DMS153 treated with DMSO at 0.1 percent for 48 hours (cell line): ENCODE measurements around the gene TBC1D10A.
"Not testable (repeated sequence)": the region's sequence is repeated elsewhere in the genome, so short reads cannot be mapped to it uniquely, and the experiment has no call there.

Experiments
- DNase-seq: peaks from one replicate; lab custom pipeline; 2025; ENCODE audit not compliant: unreplicated experiment; lab: John Stamatoyannopoulos, UW

TBC1D10A gene

DNA sequence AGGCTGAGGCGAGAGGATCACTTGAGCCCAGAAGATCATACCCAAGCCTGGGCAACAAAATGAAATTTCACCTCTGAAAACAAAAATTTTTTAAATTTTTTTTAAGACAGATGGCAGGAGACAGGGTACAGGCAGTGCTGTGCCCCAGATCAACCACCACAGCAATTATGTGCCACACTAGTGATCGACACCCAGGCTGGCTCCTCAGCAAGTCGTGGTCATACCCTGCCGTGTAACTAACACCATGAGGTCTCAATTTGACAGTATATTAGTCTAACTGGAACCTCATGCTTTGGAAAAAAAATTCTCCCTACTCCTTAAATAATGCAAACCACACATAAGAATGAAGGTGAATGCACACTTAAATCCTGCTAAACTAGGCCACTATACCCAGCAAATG lies 21.7 kb upstream of the TBC1D10A start:
- DNase-seq: no peak

DNA sequence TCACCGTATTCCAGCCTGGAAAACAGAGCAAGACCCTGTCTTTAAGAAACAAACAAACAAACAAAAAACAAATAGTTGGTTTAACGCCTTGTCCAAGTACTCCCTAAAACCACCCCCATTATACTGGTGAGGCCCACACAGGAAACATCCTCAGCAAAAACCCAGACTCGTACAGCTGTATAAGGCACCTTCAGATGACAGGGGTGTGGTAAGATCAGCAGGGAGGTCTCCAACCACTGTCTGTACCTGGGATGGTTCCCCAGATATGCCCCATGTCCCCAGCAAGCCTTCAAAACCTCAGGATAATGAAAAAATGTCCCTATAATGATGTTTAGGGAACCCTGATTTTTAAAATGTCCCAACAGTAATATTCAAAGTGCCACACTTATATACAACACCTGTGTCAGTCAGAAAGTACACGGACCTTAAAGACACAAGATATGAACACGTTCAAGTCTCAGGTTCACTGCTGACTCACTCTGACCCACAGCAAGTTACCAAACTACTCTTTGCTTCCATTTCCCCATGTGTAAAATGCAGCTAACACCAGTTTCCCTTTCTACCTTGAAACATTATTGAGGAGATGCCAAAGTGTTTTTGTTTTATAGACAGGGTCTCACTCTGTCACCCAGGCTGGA lies 20.6 kb upstream of the TBC1D10A start:
- no peak for DNase-seq

DNA sequence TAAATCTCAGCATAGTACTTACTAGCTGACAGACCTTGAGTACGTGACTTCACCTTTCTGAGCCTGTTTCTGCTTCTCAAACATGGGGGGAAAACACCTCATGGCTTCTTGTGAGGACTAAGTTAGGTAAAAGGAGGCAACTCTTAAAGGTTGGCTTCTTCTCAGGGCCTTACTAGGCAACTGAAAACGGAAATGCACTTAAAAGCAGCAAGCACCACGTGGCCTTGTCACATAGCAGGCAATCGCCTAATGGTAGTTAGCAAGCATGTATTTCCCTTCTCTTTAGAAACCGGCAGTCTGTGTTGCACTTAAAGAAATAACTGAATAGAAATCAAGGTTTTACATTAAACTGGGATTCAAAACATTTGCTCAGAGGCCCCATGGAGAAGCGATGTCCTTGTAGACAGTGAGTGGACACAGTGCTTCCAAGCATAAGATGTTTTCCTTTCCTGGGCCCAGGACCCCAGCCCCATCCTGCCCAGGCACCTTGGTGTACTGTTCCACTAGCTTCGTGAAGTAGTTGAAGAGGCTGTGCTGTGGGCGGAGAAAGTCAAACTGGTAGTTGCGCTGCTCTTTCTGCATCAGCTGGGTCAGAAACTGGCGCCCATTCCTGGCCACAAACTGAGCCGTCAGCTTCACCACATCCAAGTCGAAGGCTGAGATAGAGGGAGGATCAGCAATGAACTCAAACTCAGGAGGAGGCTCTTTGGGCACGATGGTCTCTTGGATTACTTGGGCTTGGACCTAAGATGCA lies 17.9 kb upstream of the TBC1D10A start:
- no peak for DNase-seq

DNA sequence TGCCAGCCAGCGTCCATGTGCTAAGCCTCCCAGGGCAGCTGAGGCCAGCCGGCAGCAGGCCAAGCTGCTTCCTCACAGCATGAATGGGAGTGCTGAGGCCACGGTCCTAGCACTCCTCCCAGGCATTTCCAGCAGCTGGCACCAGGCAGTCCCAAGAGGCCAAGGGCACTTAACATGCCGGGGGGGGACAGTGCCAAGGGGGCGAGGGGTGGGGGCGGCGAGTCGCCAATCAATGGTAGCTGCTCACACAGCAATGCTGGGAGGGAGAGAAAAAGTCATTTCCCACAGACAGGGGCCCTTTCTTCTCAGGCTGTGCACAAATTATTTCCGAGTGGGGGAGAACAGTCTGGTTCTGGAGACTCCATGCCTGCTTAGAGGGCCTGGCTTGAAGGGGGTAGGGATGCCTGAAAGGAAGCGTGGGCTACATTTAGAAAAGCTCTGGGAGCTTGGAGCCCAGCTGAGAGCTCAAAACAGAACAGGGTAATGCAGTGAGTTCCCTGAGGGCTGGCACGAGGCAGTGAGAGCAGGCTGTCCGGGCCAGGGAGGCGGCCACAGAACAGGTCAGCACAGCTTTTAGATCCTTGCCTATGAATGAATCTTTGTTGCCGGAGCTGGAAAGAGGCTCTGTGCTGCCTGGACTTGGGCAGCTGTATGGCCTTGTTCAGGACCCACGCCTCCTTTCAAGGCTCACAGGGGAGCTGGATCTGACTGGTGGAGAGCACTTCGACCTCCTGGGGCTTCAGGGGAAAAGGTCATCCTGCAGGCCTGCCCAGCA lies 14.4 kb upstream of the TBC1D10A start:
- DNase-seq: no peak

DNA sequence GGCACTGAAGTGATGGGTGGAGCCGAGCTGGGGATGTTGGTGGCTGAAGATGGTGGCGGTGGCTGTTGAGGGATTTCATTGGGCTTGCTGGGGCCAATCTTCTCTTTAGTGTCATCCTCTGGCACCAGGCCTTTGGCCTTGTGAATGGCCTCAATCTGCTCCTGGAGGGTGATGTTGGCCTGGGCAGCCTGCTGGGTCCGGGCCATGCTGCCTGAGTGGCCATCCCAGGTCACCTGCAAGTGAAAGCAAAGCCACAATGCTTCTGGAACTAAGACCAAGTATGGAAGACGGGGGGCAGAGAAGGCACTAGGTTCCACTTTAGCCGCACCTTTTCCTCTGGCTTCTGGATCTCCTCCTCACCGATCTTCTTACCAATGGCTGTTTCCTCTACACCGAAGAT lies 12.1 kb upstream of the TBC1D10A start:
- DNase-seq: no peak

DNA sequence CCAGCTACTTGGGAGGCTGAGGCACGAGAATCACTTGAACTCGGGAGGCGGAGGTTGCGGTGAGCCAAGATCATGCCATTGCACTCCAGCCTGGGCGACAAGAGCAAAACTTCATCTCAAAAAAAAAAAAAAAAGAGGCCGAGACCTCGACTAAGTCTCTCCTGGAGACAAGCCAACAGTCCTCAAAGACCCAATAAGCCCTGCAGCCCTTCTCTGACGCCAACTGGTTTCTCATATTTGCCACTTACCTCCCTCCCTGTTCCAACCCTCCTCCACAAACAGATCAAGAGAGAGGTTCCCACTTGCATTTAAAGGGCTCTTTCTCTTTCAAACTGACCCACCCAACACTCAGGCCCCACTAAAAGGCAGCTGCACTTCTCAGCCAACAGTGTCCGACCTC lies 11.6 kb upstream of the TBC1D10A start:
- not testable (repeated sequence) for DNase-seq

DNA sequence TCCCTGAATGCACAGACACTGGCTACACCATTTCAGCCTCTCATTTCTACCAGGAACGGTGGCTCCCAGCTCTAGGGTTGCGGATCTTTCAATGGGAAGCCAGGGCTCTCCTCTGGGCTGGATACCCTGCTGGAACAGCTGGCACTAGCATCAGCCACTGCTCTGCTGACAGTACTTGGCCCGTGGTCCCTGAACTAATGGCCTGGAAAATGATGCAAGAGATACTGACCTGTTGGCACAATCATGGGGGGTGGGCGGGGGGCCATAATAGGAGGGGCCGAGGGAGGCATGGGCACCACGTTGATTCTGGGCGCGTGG lies 10.7 kb upstream of the TBC1D10A start:
- no peak for DNase-seq

DNA sequence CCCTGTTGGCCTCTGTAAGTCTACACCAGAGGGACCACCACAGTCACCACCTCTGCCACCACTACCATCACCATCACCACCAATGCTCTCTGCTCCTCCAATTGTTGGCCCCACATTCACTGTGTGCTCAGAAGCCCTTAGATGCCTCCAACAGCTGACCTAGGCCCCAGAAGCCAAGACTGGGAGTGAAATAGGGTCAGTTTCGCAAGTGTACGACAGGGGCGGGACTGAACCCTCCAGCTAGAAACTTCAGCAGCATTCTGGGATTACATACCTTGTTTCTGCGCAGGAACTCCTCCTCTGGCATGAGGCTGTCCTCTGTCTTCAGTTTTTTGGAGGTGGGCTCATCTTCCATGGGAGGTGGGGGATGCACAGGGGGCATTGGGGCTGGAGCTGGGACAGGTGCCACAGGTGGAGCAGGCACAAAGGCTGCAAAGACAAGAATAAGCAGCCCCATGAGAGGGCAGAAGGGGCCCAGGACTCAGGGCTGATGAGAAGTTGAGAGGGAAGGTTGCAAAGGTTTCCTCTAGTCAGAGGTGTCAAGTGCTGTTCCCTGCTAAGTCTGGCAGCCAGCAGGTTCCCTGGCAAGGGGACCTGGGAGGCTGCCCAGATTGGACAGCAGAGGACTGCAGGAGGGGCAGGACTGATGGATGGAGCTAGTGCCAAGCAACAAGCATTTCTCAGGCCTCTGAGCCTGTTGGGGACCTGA lies 10.2 kb upstream of the TBC1D10A start:
- no peak for DNase-seq

DNA sequence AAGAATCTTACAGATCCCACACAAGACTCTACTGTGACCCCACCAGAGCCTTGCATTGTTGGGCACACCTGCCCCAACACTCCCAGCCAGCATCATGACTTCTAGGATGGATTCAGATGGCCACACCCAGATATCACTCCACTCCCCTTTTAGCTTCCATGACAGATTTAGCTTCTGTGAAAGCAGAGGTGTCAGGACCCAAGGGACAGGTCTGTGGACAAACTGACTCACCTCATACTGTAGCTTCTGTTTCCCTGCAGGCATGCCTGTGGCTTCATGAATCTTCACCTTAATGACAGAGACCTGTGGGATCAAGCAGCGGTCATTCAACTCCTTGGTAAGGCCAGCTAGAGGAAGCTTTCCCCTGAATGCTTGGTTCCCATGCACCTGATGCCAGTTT lies 8.5 kb upstream of the TBC1D10A start:
- no peak for DNase-seq

DNA sequence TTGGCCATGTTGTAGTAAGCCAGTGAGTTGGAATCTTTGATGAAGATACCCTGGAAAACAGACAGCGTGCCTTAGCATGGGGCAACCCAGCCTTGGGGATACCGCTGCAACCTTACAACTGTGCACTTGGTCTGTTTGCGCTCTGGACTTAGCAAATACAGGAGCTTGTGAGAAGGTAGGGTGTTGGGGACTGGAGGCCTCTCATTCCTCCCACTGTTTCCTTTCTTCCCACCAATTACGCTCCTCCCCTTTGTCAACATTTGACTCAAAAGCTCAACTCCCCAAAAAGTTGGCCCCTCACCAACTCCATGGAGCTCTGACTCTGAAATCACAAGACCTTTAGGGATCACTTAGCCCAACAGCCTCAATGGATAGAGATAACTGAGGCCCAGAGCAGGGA lies 7.9 kb upstream of the TBC1D10A start:
- DNase-seq: no peak

DNA sequence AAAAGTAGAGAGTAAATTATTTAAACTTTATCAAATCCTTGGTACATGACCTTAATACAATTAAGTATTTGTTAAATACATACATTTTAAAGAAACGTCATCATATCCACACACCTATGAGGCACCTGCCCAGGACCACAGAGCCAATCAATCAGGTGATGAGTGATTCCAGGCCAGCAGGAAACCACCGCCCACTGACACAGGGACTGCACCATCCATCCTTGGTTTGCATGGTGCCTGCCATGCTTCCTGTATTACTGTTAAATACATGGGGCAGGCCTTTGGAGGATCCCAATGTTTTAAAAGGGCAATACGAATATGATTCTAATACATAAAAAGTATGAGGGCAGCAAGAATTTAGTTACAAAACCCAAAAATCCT lies 7.0 kb upstream of the TBC1D10A start:
- no peak for DNase-seq

DNA sequence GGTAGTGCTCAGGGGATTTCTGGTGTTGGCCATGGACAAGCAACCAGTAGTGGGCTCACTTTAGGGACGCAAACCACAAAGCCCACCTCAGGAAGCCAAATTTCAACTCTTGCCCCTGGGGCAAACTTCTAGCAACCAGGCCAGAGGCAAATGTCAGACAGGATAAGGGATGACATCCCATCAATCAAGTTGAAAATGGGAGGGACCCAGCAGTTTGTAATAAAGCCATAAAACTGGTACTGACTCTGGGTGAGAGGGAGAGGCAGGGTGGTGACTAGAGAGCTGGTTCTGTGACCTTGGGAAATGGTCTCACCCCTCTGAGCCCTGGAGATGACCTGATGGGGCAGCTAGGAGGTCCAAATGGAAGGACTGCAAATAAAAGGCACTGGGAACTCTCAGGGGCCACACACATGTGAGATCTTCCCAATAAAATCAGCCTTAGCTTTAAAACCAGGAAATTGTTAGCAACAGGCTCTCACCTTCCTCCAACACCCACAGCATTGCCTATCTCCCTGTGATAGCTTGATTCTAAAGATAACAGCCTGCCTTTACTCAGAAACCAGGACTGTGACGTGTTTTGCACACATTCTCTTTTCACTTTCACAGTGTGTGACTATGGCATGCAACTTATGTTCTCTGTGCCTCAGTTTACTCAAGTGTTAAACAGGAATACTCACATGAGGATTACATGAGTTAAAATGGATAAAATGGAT lies 6.4 kb upstream of the TBC1D10A start:
- no peak for DNase-seq

DNA sequence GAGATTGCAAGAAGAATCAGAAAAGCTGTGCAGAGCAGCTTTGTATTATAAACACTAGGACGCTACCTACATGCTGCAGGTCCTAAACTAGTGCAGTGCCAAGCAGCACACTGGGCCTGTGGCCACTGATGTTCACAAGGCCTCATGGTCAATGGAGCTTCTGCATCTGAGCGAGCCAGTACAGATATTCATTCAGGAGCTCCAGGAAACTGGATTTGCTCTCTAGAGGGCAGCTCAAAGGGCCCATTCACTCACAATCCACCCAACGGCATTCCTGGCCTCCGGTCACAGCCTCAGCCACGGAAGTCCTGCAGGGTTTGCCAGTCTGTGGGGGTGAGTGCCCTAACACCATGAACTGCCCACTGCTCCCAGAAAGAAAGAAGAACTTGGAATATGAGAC lies 5.8 kb upstream of the TBC1D10A start:
- DNase-seq: no peak

DNA sequence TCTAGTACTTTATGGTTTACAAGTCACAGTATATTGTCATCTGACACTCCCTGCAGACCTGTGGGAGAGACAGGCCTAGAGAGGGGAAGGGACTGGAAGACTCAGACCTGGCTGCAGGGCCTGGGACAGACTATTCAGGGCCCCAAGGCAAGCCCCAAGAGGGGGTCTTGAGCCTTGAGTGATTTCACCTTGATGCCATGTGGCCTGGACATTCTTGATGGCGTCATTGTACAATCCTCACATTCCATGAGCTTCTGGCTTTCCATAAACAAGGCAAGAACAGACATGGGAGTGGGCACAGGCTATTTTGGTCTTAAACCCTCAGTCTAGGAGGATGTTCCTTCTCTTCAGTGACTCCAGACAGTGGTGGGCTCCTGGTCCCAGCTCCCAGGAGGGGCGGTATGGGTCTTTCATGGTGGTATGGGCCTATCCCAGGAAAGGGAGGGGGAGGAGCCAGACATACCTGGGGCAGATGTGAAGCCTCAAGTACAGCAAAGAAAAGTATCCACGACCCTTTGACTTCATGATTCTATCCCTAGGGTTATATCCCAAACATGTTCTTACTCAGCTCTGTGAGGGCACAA lies 1.8 kb upstream of the TBC1D10A start:
- no peak for DNase-seq

DNA sequence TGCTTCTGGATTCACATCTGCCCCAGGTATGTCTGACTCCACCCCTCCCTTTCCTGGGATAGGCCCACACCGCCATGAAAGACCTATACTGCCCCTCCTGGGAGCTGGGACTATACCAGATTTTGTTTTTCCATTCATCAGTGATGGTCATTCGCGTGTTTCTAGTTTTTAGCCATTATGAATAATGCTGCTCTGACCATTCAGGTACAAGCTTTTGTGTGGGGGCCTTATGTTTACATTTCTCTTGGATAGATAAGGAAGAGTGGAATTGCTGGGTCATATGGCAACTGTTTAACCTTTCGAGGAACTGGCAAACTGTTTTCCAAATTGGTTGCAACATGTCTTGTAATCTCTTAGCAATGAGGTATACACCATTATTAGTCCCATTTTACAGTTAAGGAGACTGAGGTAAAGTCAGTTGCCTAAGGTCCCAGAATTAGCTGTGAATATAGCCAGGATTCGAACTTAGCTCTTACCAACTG lies 1.2 kb upstream of the TBC1D10A start:
- peak; percentile 5 for DNase-seq

DNA sequence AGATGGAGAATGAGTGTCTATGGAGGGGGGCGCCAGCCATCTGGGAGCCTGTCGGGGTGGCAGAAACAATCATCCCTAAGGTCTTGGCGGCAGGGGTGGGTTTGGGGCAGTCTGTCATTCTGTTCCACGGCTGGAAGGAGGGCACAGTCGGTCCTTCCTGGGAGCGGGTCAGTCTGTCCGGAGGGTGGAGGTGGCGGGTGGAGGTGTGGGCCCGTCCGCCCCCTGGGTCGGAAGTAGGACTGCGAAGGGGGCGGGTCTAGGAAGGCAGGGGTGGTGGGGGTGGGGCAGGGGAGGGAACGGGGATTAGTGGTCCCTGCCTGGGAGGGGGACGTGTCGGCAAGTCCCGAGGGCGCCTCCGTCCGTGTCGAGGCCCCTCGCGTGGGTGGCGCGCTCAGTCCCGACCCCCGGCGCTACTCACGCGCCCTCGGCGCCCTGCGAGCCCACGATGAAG lies 461 bp downstream of the TBC1D10A start:
- no peak for DNase-seq

DNA sequence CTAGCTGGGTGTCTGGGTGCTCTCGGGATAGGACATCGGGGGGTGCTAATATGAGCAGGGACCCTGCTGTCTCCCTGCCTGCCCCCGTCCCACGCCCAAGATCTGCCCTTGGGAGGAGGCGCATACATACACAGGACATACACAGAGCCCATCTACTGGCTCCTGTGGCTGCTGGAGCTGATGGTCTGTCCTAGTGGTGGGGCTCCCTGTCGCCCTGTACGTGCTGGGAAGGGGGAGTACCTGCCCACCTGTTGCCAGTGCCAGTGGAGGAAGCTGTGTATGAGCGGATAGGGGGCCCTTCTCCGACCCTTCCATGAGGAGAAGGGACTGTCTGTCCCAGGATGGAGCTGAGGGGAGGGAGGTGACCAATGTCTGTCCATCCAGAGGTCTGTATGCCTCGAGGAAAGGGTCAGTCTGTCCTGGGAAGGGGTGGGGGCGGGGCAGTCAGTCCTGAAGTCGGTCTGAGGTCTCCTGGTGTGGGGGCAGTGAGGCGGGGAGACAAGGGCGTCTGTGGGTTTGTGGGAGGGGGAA lies 952 bp downstream of the TBC1D10A start:
- no peak for DNase-seq

DNA sequence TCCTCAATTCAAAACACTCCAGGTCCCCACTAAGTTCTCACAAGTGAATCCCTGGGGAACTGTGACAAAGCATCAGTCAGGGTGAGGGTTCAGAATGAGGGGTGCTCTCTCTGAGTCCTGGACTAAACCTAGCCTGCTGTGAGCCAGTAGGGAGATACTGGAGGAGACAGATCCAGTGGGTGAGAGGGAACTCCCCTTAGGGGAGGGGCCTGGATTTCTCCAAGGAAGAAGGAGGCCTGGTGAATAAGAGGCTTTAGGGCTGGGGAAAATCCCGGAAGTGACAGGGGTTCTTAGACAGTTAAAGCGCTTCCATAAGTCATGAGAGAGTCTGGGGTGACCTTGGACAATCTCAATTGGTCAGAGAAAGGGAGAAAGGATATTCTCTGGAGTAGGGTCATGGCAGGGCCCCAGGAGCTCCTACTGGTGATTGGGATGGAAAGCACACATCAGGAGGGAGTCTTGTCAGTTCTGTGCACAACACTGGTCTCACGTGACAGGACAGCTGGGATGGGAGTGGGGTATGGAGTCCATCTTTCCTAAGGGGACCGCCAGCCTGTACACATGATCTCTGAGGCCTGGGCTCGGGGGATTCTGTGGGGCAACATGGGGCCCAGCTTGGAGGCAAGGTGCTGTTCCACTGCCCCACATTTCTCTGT lies 1.5 kb downstream of the TBC1D10A start:
- DNase-seq: no peak

DNA sequence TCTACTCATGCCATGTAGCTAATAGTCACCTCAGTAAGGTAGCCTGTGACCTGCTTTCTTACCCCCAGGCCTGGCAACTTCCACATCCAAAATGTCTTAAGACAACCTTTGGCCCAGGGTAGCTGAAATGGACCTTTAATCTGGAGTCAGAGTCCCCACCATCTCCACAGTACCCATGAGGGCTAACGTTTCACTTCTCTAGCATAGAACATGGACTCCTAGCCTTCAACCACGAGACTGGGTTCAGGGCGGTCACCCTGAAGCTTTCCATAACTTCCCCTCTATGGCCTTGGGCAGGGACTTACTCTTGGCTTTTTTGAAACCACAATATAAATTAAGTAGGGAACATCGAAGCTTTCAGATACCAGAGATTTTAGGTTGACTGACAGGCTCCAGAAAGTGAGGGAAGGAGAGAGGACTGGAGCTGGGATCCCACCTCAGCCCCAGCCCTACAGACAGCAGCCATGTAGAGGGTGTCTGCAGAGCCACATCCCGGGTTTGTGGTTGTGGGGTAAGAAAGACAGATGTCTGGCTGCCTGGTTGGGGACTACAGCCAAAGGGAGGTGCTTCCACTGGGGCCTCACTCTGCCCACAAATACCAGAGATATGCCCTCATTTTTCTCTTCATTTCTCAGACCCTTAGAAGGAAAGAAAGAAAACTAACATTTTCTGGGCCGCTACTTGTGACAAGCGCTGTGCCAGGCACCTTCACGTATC lies 2.6 kb downstream of the TBC1D10A start:
- no peak for DNase-seq
